Pancreas (tissue), 10 donors: ENCODE measurements around the gene BRAT1. TPM values are rescaled to one million over a fixed set of nuclear protein-coding genes. Genes with fewer than 3 reads are reported as not detected.

ENCODE experiments used
- ATAC-seq, 4 donors: fragments of 200-7000 bp; cut with Tn5 transposase; one replicate each; pipeline versions ENCODE4 v1.8.0 to v1.9.1; 2020; ENCODE audit warnings: mild to moderate bottlenecking in 4 of 4, moderate library complexity in 4 of 4
- DNase-seq, 6 donors: peaks; one replicate each; pipeline ENCODE4 v3.0.0-alpha.2; 2020
- FAIRE-seq: peaks from 2 replicates; lab custom pipeline; 2012; peaks lifted over from hg19 to GRCh38; lab: Jason Lieb, UNC
- H3K27ac ChIP-seq, 4 donors: fragments of 200-600 bp; sonication (generic); 1 replicate in 3 of 4; 2 replicates in 1 of 4; pipeline versions ENCODE4 v1.5.0 to v1.8.0; 2020
- H3K27me3 ChIP-seq, 4 donors: fragments of 200-600 bp; one replicate each; pipeline ENCODE4 v1.8.0; 2021
- H3K36me3 ChIP-seq, 3 donors: fragments of 200-600 bp; sonication (generic) in 1 of 3; one replicate each; pipeline versions ENCODE4 v1.5.0 to v1.8.0; 2020 to 2021
- H3K4me1 ChIP-seq, 3 donors: fragments of 200-600 bp; one replicate each; pipeline ENCODE4 v1.8.0; 2021
- H3K4me3 ChIP-seq, 4 donors: fragments of 200-600 bp; sonication (generic) in 2 of 4; one replicate each; pipeline versions ENCODE4 v1.5.0 to v1.8.0; 2020 to 2021
- H3K9me3 ChIP-seq, 4 donors: fragments of 200-600 bp; one replicate each; pipeline ENCODE4 v1.8.0; 2021
- CTCF ChIP-seq, 4 donors: fragments of 200-600 bp; sonication (generic) in 3 of 4; IDR thresholded peaks; one replicate each; pipeline versions ENCODE4 v1.5.0 to v1.8.0; 2021; ENCODE audit warnings: antibody characterized with exemption in 4 of 4
- WGBS, 2 donors: extraction: QIAGEN DNeasy Blood & Tissue Kit; methylation state at CpG; one replicate each; pipeline ENCODE4 v1.1.7; 2013; 5-methylcytosine and 5-hydroxymethylcytosine counted together
- intact Hi-C, 3 donors: fragments of 100-400 bp; cut with DNase I; formaldehyde crosslinking; loops; one replicate each; pipeline versions ENCODE4 v1.11.1 to v1.14.2; 2022
- polyA plus RNA-seq, 2 donors: library from polyadenylated mRNA; stranded (reverse); fragments of 200-250 nt; gene quantifications; one replicate each; pipeline ENCODE4 v1.2.3, GENCODE V29; 2013
- total RNA-seq, 6 donors: library from RNA; stranded (reverse); fragmentation: NEBNext Ultra II Directional in 4 of 6; extraction: Animal tissue kit (Norgen Biotek cat#: 25700) in 4 of 6; gene quantifications; one replicate each; pipeline versions ENCODE4 v1.2.1 to v1.2.4, GENCODE V29; 2021 to 2023
- donor health status: healthy with polysubstance abuse.
- donor health status: DM: no; HTN: no; CAD: no; lungs with moderate emphysema.
- donor health status: DM: no; HTN: no; CAD: no.
- donor health status: control.
- donor health status: control.
- donor health status: Bipolar disorder and iron deficiency.
- donor health status: DM: yes; HTN: yes; CAD: no.
- donor health status: DM: no; HTN: no; CAD: no.
- donor health status: DM: no; HTN: no; CAD: no.
- donor health status: DM: yes; HTN: yes; CAD: no.

The BRAT1 gene
- total and polyA plus RNA-seq, 8 donors, result 11.8 to 54.4 (median 15.2) TPM

- WGBS, 2 donors, result 86 to 94% methylated on average over 26 of the region's 26 CpGs
- Histone ChIP-seq H3K4me3 (no peak overlapping the region), H3K36me3 (no peaks in the 10 kb centered on the region), H3K27me3 (no peaks in the 10 kb centered on the region), H3K27ac (no peak overlapping the region), H3K9me3 (no peaks in the 10 kb centered on the region), H3K4me1 (peaks cover 4 to 13% (median 6%) of the 10 kb centered on the region in 3 donors)
- no peak for FAIRE-seq
- peak in 2 of 6 donors; percentile 25 to 64 for DNase-seq
- ATAC-seq, result no peak
- intact Hi-C loops, result no loop called here
- TF ChIP-seq CTCF (IDR thresholded peaks at IDR 0.05), result no peak
Observed at GRCh38 chr7:2507208-2507916, 48.0 kb downstream of the BRAT1 start.

- WGBS, 2 donors, result 86 to 91% methylated on average over 14 of the region's 14 CpGs
- Histone ChIP-seq H3K27me3 (no peaks in the 10 kb centered on the region), H3K27ac (no peak overlapping the region), H3K36me3 (no peaks in the 10 kb centered on the region), H3K4me3 (no peak overlapping the region), H3K9me3 (no peaks in the 10 kb centered on the region), H3K4me1 (no peaks in the 10 kb centered on the region)
- no peak for TF ChIP-seq CTCF (IDR thresholded peaks at IDR 0.05)
- intact Hi-C loops, result no loop called here
- peak in 1 of 6 donors; percentile 37 for DNase-seq
- no peak for FAIRE-seq
- ATAC-seq, result no peak
Observed at GRCh38 chr7:2505401-2505800, 49.9 kb downstream of the BRAT1 start.

- Histone ChIP-seq H3K27me3 (no peaks in the 10 kb centered on the region), H3K27ac (no peak overlapping the region), H3K4me3 (no peak overlapping the region), H3K36me3 (no peaks in the 10 kb centered on the region), H3K4me1 (no peaks in the 10 kb centered on the region), H3K9me3 (no peaks in the 10 kb centered on the region)
- TF ChIP-seq CTCF (IDR thresholded peaks at IDR 0.05), result no peak
- DNase-seq (peak in 1 of 6 donors; percentile 63), FAIRE-seq (no peak), ATAC-seq (no peak)
- WGBS, 2 donors, result 79 to 88% methylated on average over 11 to 19 of the region's 19 CpGs
- intact Hi-C loops, result no loop called here
Observed at GRCh38 chr7:2504889-2505375, 50.4 kb downstream of the BRAT1 start.

GRCh38 chr7:2504128-2504888, 51.0 kb downstream of the BRAT1 start:
- intact Hi-C loops, result no loop called here

More at GRCh38 chr7:2504128-2504888, 51.0 kb downstream of the BRAT1 start:
- no peak for ATAC-seq
- H3K4me1 ChIP-seq, result no peaks in the 10 kb centered on the region
- H3K36me3 ChIP-seq, result no peaks in the 10 kb centered on the region
- no peaks in the 10 kb centered on the region for H3K9me3 ChIP-seq
- TF ChIP-seq CTCF (IDR thresholded peaks at IDR 0.05), result no peak
- no peak for FAIRE-seq
- no peak overlapping the region for H3K27ac ChIP-seq
- 71 to 77% methylated on average over 21 of the region's 21 CpGs for WGBS, 2 donors
- DNase-seq, result peak in 1 of 6 donors; percentile 69
- H3K27me3 ChIP-seq, result no peaks in the 10 kb centered on the region
- no peak overlapping the region for H3K4me3 ChIP-seq
